HG02678 (cell line): ENCODE data around the gene RHOXF1.
"Not testable (repeated sequence)": the region's sequence is repeated elsewhere in the genome, so short reads cannot be mapped to it uniquely, and the experiment has no call there.

Source experiments
- ATAC-seq: cut with Tn5 transposase; IDR thresholded peaks from one replicate; pipeline ENCODE4 v1.9.1; 2021; ENCODE audit warnings: mild to moderate bottlenecking, moderate library complexity; ENCODE audit not compliant: unreplicated experiment

The RHOXF1 gene

DNA sequence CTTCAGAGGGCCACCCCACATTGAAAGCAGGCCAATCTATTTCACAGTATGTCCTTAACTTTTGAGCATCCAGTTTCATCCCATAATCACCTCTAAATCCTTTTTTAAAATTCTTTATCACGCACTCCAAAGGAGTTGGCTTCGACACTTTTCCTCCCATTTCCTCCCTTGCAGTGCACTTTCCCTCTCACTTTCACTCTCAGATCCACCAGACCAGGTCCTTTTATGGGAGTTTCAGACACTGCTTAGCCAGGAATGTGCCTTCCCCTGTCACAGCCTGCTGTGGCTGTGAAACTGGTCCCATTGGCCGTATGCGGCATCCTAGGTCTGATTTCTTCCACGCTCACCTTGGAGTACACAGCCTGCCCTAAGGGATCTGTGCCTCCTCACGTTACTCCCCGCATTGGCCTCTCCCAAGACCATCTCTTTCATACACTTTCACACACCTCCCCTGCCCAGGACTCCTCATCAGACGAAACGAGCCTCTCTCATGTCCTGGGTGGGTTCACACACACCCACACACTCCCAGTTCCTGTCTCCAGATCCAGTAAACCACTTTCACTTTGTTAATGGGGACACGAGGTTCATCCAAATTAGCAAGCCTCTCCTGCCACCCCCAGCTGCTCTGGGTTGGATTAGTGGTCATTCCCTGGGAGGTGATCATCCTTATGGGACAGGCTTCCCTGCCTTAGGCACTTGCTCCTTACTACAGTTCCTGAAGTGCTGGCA is 28.3 kb downstream of the RHOXF1 start:
- ATAC-seq: no peak

DNA sequence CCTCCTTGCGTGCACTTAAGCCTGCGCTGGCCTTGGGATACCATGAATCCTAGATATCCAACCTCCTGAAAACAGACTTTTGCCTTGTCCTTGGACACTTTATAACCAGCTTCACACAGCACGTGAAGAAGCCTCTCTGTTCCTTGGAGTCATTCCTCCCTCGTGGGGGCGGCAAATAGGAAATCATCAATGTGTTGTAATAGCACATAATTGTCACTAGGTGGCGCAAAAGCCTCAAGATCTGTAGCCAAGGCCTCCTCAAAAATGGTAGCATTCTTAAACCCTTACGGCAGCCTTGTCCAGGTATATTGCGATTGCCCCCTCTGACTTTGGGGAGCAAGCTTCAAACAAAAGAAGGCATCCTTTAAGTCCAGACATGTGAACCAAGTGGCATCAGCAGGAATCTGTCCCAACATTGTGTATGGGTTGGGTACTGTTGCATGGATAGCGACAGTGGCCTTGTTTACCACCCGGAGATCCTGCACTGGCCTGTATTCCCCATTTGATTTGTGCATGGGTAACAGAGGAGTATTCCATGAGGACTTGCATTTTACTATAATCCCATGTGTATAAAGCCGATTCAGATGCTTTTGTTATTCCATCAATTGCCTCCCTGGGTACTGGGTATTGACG is 30.0 kb downstream of the RHOXF1 start:
- ATAC-seq: not testable (repeated sequence)

DNA sequence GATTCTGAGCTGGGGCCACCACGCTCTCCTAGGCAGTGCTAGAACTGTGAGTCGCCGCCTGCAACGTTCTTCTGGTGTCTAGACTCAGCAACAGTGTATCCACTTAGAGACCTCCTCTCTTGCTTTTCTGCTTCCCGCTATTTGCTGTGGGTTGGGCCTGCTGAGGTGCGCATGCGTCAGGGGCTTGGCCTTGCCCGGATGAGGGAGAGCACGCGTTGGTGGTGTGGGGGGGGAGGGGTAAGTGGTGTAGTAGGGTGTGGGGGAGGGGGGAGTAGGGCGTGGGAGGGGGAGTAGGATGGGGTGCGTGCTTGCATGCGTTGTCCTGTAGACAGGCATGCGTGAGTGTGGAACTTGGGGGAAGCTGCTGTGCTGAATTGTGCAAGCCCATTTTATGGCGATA is 38.1 kb downstream of the RHOXF1 start, which contains the start of gene RHOXF2B:
Gene RHOXF2B, minus strand, starts transcription at position 101 of the 400 bp plus-strand sequence. CDS start 138 bp downstream, outside the sequence.
- ATAC-seq: not testable (repeated sequence)

DNA sequence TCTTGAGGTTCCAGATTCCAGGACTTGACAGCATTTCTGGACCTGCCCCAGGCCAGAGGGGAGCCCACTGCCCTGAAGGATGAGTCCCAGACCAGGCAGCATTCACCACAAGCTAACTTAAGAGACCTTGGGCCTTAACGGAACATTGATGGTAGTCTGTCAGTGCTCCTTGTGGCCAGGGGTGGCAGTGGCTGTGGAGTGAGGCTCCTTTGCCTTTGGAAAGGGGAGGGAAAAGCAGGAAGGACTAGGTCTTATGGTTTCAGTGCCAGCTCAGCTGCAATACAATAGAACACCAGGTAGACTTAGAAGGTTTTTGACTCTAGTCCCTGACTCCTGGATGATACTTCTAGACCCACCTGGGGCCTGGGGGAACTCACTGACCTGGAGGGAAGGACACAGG is 49.5 kb downstream of the RHOXF1 start:
- not testable (repeated sequence) for ATAC-seq
